Thyroid gland (tissue), 4 donors: ENCODE data around the gene MGLL. TPM values are rescaled to one million over a fixed set of nuclear protein-coding genes. Genes with fewer than 3 reads are reported as not detected.
"Not testable (repeated sequence)": the region's sequence is repeated elsewhere in the genome, so short reads cannot be mapped to it uniquely, and the experiment has no call there.

Source experiments
- DNase-seq, 2 donors: peaks; one replicate each; pipeline ENCODE4 v3.0.0-alpha.2; 2019
- H3K27ac ChIP-seq, 3 donors: fragments of 200-600 bp; sonication (generic); 1 replicate in 2 of 3; 2 replicates in 1 of 3; pipeline ENCODE4 v1.5.1; 2016 to 2019; ENCODE audit warnings: mild to moderate bottlenecking in 1 of 3, moderate library complexity in 1 of 3
- H3K27me3 ChIP-seq: fragments of 200-600 bp; sonication (generic); one replicate; pipeline ENCODE4 v1.5.1; 2019
- H3K36me3 ChIP-seq, 2 donors: fragments of 200-600 bp; sonication (generic); one replicate each; pipeline ENCODE4 v1.5.1; 2016 to 2019
- H3K4me1 ChIP-seq, 2 donors: fragments of 200-600 bp; sonication (generic); one replicate each; pipeline ENCODE4 v1.5.1; 2017 to 2019
- H3K4me3 ChIP-seq, 3 donors: fragments of 200-600 bp; sonication (generic); replicated peaks in 1 of 3; 1 replicate in 2 of 3; 2 replicates in 1 of 3; pipeline ENCODE4 v1.5.1; 2016; ENCODE audit warnings: mild to moderate bottlenecking in 1 of 3
- H3K9me3 ChIP-seq: fragments of 200-600 bp; sonication (generic); one replicate; pipeline ENCODE4 v1.5.1; 2017
- POLR2A ChIP-seq, 2 donors: fragments of 450-650 bp; IDR thresholded peaks; one replicate each; pipeline ENCODE4 v1.6.1; 2017; ENCODE audit warnings: antibody characterized with exemption in 2 of 2, mild to moderate bottlenecking in 2 of 2, moderate library complexity in 1 of 2
- WGBS, 2 donors: methylation state at CpG; one replicate each; pipeline ENCODE4 v1.1.5; 2017; 5-methylcytosine and 5-hydroxymethylcytosine counted together
- intact Hi-C: fragments of 100-400 bp; cut with DNase I; formaldehyde crosslinking; loops from one replicate; pipeline ENCODE4 v1.15.1; 2023
- total RNA-seq, 4 donors: library from RNA; depleted of rRNA; stranded (reverse); fragments of >200 nt; gene quantifications; one replicate each; pipeline ENCODE4 v1.2.3, GENCODE V29; 2016
- TF ChIP-seq, protein P1 (sequence below), 6 experiments: fragments of 200-600 bp in 3 of 6; fragments of 450-650 bp in 3 of 6; sonication (generic) in 3 of 6; IDR thresholded peaks; one replicate each; pipeline ENCODE4 v1.5.1; 2016 to 2019; ENCODE audit warnings: antibody characterized with exemption in 6 of 6, mild to moderate bottlenecking in 2 of 6, inconsistent platforms in 1 of 6, moderate library complexity in 1 of 6

The MGLL gene
- total RNA-seq, 4 donors from 2014 or later, result 12.4 to 24.7 (median 18.4) TPM

DNA sequence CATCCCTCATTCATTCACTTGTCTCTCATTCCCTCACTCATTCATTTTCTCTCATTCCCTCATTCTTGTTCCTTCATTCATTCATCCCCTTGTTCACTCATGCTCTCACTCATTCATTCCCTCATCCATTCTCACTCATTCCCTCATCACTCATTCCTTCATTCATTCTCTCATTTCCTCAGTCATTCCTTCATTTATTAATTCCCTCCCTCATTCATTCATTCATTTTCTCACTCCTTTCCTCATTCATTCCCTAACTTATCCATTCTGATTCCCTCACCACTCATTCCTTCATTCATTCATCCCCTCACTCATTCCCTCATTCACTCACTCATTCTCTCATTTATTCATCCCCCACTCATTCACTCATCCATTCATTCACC is 135.8 kb downstream of the MGLL start:
- Histone ChIP-seq H3K9me3 (no peaks in the 10 kb centered on the region), H3K36me3 (no peaks in the 10 kb centered on the region), H3K4me3 (no peak overlapping the region), H3K27me3 (no peaks in the 10 kb centered on the region), H3K4me1 (peaks cover 0 to 7% of the 10 kb centered on the region in 2 donors), H3K27ac (no peak overlapping the region)
- intact Hi-C loops, result no loop called here
- no peak for DNase-seq
- TF ChIP-seq, protein P1, sequence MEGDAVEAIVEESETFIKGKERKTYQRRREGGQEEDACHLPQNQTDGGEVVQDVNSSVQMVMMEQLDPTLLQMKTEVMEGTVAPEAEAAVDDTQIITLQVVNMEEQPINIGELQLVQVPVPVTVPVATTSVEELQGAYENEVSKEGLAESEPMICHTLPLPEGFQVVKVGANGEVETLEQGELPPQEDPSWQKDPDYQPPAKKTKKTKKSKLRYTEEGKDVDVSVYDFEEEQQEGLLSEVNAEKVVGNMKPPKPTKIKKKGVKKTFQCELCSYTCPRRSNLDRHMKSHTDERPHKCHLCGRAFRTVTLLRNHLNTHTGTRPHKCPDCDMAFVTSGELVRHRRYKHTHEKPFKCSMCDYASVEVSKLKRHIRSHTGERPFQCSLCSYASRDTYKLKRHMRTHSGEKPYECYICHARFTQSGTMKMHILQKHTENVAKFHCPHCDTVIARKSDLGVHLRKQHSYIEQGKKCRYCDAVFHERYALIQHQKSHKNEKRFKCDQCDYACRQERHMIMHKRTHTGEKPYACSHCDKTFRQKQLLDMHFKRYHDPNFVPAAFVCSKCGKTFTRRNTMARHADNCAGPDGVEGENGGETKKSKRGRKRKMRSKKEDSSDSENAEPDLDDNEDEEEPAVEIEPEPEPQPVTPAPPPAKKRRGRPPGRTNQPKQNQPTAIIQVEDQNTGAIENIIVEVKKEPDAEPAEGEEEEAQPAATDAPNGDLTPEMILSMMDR (IDR thresholded peaks at IDR 0.05), result no peak
- TF ChIP-seq POLR2A (IDR thresholded peaks at IDR 0.05), result no peak

DNA sequence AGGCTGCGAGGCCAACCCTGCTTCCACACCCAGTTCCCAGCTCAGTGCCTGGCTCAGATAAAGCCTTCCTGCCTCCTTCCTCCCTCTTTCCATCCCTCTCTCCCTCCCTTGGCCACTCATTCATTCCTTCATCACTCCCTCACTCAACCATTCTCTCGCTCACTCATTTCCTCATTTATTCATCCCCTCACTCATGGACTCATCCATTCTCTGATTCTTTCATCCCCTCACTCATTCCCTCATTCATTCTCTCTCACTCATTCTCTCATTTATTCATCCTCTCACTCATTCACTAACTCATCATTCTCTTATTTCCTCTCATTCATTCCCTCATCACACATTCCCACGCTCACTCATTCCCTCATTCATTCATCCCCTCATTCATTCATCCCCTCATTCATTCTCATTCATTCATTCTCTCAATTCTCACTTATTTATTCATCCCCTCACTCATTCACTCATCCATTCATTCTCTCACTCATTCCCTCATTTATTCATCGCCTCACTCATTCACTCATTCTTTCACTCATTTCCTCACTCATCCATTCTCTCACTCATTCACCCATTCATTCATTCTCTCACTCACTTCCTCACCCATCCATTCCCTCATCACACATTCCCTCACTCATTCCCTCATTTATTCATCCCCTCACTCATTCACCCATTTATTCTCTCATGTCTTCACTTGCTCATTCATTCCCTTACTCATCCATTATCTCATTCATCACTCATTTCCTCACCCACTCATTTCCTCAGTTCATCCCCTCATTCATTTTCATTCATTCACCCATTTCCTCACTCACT is 136.4 kb downstream of the MGLL start:
- DNase-seq, result peak in 1 of 2 donors; percentile 0
- H3K27ac ChIP-seq, result no peak overlapping the region
- no peaks in the 10 kb centered on the region for H3K27me3 ChIP-seq
- no peaks in the 10 kb centered on the region for H3K36me3 ChIP-seq
- H3K9me3 ChIP-seq, result no peaks in the 10 kb centered on the region
- intact Hi-C loops, result no loop called here
- H3K4me3 ChIP-seq, result no peak overlapping the region
- 84 to 86% methylated on average over 4 of the region's 4 CpGs for WGBS, 2 donors
- peaks cover 0 to 7% of the 10 kb centered on the region in 2 donors for H3K4me1 ChIP-seq
- no peak for TF ChIP-seq POLR2A (IDR thresholded peaks at IDR 0.05)
- TF ChIP-seq, protein P1 (IDR thresholded peaks at IDR 0.05), result no peak

DNA sequence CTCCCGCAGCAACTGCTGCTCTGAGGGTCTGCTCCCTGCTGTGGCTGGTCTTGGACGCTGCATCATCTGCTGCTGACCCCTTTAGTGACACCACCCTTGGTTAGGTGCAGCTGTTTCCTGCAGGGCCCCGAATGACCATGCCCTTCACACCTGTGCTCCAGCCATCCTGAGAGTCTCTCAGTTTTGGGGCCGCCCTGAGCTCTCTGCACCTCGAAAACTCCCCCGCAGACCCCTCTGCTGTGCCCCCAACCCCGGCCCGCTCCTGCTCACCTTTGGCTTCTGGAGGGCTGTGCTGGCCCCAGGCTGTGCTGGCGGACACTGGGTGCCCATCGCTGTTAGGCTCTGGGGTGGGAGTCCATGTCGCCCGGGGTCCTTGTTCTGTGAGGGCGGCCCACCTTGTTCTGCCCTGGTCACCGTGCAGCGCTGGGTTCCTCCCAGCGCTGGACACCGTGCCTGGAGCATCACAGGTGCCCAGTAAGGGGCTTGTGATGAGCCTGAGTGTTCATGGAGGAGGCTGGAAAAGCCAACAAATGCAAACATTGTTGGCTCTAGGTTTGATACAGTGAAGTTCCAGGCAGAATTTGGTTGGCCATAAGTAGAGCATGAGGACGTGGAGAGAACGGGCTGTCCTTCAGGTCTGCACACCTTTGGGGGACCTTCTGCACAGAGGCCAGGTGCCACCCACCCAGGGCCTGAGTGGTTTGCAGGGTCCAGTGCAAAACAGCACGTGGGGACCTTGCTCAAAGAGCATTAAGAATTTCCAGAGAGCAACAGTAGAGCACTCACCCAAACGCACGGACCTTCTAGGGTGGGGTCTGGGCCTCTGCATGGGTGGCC is 137.2 kb downstream of the MGLL start:
- intact Hi-C loops, result no loop called here
- H3K27me3 ChIP-seq, result no peaks in the 10 kb centered on the region
- TF ChIP-seq, protein P1 (IDR thresholded peaks at IDR 0.05), result no peak
- no peak for TF ChIP-seq POLR2A (IDR thresholded peaks at IDR 0.05)
- no peak overlapping the region for H3K4me3 ChIP-seq
- DNase-seq, result peak in 1 of 2 donors; percentile 0
- 73 to 75% methylated on average over 16 to 20 of the region's 22 CpGs for WGBS, 2 donors
- H3K27ac ChIP-seq, result no peak overlapping the region
- no peaks in the 10 kb centered on the region for H3K36me3 ChIP-seq
- H3K4me1 ChIP-seq, result peaks cover 0 to 1% of the 10 kb centered on the region in 2 donors
- no peaks in the 10 kb centered on the region for H3K9me3 ChIP-seq

DNA sequence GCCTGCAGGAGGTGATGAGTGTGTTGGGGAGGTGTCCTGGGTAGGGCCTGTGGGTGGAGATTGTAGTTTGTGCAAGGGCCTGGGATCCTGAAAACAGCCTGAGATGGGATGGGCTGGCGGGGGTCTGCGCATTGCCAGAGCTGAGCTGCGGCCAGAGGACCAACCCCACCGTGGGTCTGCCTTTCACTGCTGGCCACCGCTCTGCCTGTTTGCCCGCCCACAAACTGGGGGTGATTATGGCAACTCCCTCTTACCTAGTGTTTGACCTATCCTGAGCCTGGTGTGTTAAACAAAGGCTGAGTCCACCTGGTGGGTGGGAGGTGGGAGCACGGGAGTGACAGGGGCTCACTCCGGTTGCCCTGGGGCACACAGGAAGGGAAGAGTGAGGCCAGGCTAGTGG is 139.8 kb downstream of the MGLL start:
- intact Hi-C loops, result no loop called here
- DNase-seq, result peak in 1 of 2 donors; percentile 0
- H3K4me1 ChIP-seq, result no peaks in the 10 kb centered on the region
- TF ChIP-seq, protein P1 (IDR thresholded peaks at IDR 0.05), result no peak
- TF ChIP-seq POLR2A (IDR thresholded peaks at IDR 0.05), result no peak
- H3K27ac ChIP-seq, result no peak overlapping the region
- H3K4me3 ChIP-seq, result no peak overlapping the region
- H3K27me3 ChIP-seq, result no peaks in the 10 kb centered on the region
- 72 to 81% methylated on average over 4 to 8 of the region's 8 CpGs for WGBS, 2 donors
- no peaks in the 10 kb centered on the region for H3K36me3 ChIP-seq
- no peaks in the 10 kb centered on the region for H3K9me3 ChIP-seq

DNA sequence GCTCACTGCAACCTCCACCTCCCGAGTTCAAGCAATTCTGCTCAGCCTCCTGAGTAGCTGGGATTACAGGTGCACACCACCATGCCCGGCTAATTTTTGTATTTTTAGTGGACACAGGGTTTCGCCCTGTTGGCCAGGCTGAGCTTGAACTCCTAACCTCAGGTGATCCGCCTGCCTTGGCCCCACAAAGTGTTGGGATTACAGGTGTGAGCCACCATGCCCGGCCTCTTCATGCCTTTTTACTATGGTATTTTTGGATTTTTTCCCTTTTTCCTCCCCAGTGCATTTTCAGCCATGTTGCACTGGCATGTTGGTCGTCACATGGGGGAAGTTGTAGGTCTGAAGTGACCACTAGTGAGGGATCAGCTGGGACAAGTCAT is 140.2 kb downstream of the MGLL start:
- H3K4me1 ChIP-seq, H3K4me3 ChIP-seq, H3K27me3 ChIP-seq, DNase-seq, H3K27ac ChIP-seq, intact Hi-C loops, H3K36me3 ChIP-seq, H3K9me3 ChIP-seq: not testable (repeated sequence)
- WGBS, 2 donors, result 93 to 99% methylated on average over 6 of the region's 6 CpGs
